Kidney capillary endothelial cell (primary cell): ENCODE measurements around the gene PRPH2.
"Not testable (repeated sequence)": the region's sequence is repeated elsewhere in the genome, so short reads cannot be mapped to it uniquely, and the experiment has no call there.

Experiments used
- DNase-seq: peaks from one replicate; pipeline ENCODE4 v3.0.0-alpha.2; 2018; ENCODE audit warnings: low spot score

Gene PRPH2

DNA sequence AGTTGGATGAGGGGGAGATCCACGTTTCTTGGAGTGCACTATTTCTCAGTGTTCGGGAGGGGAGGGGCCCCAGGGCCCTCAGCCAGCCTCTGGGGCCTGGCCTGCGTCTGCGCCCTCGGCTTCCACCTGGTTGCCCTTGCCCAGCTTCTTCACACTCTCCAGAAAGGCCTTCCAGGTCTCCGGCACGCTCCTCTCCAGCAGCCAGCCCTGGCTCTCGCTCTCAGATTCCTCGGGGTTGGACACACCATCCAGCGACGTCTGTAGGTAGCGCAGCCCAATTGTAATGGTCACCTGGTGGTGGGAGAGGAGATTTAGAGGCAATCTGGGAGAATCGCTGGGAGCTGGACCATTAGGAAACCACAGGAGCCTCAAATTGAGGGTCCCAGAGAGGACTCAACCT is 24.2 kb downstream of the PRPH2 start:
- DNase-seq: no peak

GRCh38 chr6:42697268-42697655 is 25.1 kb downstream of the PRPH2 start:
- DNase-seq: no peak

DNA sequence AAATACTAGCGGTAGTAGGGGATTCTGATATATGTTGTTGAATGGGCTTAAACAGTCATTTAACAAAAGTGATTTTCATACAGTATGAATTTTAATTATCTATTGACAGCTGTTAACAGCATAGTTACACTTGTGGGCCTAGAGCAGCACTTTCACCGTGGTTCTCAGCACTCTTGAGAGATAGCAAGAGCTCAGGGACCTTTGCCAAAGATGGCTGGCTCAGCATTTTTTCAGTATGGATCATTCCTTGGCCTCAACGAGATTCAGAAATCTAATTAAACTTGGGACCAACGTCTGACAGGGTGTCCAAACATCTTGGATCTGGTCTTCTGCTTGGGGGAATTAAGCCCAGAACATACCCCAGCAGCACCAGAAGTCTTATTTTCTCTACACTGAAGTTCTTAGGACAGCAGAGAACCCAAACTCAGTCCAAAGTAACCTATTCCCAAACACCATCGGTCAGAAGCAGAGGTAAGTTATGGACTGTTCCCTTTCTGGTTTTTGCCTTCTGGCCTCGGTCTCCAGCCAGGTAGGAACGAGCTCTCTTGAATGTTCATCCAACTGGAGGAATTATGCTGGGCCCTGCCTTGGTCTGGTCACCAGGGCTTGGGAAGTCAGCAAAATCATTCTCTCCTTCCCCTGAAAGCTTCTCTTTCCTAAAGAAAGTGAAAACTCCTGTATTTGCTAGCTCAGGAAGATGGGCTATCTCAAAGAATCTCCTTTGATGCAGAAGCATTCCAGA is 25.7 kb downstream of the PRPH2 start:
- no peak for DNase-seq

GRCh38 chr6:42694586-42694985 is 27.8 kb downstream of the PRPH2 start:
- DNase-seq: no peak

DNA sequence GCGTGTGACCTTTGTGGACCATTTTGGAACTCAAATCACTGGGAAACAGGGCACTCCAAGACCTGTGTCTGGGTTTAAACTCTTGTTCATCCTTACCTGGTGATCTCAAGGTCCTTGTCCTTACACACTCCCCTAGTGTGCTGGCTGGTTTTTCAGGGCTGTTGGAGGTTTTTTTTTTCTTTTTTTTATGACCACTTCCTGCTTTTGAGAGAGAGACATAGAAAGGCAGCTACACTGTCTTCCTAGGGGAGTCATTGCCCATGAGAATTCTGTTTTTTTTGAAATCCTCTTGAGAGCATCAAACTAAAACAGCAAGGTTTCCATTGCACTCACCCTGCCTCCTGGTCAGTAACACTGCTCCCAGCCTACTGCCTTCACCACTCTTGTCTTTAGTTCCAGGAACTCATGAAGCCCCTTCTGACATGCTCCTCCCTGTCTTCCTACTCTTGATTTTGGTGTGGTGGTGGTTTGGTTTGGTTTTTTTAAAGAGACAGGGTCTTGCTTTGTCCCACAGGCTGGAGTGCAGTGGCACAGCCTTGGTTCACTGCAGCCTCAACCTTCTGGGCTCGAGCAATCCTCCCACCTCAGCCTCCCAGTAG is 28.6 kb downstream of the PRPH2 start:
- DNase-seq: no peak

DNA sequence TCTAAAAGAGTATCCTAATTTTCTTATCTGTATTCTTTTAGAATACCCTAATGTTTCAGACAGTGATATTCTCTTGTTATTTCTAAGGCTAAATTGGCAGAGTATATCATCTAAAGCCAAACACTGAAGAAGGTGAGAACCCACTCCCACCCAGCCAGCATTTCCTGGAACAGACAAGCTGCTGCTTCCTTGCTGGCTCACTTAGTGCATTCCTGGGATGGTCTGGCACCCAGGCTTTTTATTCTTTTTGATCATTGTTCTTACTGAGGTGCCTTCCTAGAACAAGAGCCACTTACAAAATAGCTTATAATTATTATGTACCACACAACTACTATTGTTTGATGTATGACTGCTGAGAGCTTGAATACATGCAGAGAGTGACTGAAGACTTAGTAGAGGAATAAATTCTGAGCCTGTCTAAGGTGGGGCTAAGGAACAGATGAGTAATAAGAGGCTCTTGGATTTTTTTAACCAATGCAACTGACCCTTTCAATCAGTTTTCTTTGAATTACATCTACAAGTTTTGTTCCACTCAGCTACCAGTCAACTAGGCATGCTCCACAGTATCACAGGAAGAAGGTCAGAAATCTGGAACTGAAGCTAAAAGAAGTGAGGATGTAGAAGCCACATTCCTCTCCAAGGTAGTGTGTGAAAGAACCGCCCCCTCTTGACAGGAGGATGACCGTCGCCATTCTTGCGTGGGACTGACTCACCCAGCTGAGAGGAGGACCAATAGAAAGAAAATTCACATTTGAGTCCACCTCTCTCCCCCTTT is 30.1 kb downstream of the PRPH2 start:
- DNase-seq: peak; percentile 58

GRCh38 chr6:42690872-42691271 is 31.5 kb downstream of the PRPH2 start:
- DNase-seq: no peak

- no peak for DNase-seq
Measured at GRCh38 chr6:42690151-42690702, 32.2 kb downstream of the PRPH2 start.

- no peak for DNase-seq
Measured at GRCh38 chr6:42689371-42689770, 33.0 kb downstream of the PRPH2 start.

GRCh38 chr6:42688281-42688680 is 34.1 kb downstream of the PRPH2 start:
- DNase-seq: no peak

- no peak for DNase-seq
Measured at GRCh38 chr6:42679358-42679757, 43.0 kb downstream of the PRPH2 start.

GRCh38 chr6:42674780-42675179 is 47.6 kb downstream of the PRPH2 start:
- no peak for DNase-seq

- not testable (repeated sequence) for DNase-seq
Measured at GRCh38 chr6:42674368-42674767, 48.0 kb downstream of the PRPH2 start.

DNA sequence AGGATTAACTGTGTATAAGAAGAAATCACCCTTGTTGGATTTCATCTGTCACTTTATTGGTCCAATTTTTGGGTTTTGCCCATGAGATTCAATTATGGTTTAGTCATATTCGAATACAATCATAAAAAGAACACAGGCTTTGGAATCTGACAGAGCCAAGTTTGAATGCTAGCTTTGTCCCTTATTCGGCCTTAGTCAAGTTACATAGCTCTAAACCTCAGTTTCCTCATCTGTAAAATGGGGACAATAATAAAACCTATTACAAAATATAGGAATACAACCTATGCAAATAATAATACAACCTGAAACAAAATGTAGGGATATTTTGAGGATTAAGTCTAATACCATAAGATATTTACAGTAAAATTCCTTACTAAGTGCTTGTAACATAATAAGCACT is 57.7 kb downstream of the PRPH2 start:
- no peak for DNase-seq

- peak; percentile 86 for DNase-seq
Measured at GRCh38 chr6:42661540-42662153, 60.8 kb downstream of the PRPH2 start.

- DNase-seq: no peak
Measured at GRCh38 chr6:42659806-42660205, 62.6 kb downstream of the PRPH2 start.

DNA sequence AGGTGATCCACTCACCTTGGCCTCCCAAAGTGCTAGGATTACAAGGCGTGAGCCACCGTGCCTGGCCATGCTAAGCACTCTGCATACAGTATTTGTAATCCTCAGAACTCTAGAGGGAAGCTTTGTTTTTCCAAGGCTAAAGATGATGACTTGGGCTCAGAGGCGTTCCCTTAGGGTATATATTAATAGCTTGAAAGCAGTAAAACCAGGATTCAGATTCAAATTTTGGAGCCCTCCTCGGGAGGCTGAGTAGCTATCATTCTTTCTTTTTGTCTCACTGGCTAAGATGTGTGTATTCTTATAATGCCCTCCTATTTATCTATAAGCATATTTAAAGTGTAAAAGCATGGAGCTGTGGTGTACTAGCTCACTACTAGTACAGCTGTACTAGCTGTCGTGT is 68.5 kb downstream of the PRPH2 start:
- no peak for DNase-seq

- no peak for DNase-seq
Measured at GRCh38 chr6:42652024-42652746, 70.2 kb downstream of the PRPH2 start.
